Thyroid gland (tissue), 4 donors: Measurements from ENCODE around the gene DERL3.

Experiments used
- CTCF ChIP-seq, 6 experiments: fragments of 200-600 bp in 3 of 6; fragments of 450-650 bp in 3 of 6; sonication (generic) in 3 of 6; IDR thresholded peaks; one replicate each; pipeline ENCODE4 v1.5.1; 2016 to 2019; ENCODE audit warnings: antibody characterized with exemption in 6 of 6, mild to moderate bottlenecking in 2 of 6, inconsistent platforms in 1 of 6, moderate library complexity in 1 of 6
- POLR2A ChIP-seq, 2 donors: fragments of 450-650 bp; IDR thresholded peaks; one replicate each; pipeline ENCODE4 v1.6.1; 2017; ENCODE audit warnings: antibody characterized with exemption in 2 of 2, mild to moderate bottlenecking in 2 of 2, moderate library complexity in 1 of 2

- no peak for TF ChIP-seq CTCF (IDR thresholded peaks at IDR 0.05)
- TF ChIP-seq POLR2A (IDR thresholded peaks at IDR 0.05) = no peak
Observed at GRCh38 chr22:23878219-23878618, 39.4 kb upstream of the DERL3 start.
